ENCODE results near the gene ZDHHC1.
A peak's percentile ranks its signal among the peaks of the same experiment; 100 is the strongest.

The ZDHHC1 gene

DNA sequence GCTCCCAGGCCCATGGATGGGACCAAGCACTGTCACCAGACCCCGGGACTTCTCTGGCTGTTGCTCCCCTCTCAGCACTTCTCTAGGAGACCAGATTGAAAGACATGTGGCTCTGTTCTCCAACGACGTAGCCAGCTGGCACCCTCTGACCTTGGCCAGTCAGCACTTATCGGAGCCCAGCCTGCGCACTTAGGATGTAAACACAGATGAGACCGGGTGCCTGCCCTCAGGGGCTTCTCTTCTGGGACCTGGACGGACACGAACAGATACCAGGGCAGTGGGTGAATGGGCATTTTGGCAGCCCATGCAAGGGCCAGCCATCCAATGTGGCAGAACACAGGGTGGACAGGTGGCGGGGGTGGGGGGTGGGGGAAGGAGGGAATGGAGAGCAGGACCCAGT, 6.6 kb downstream of the ZDHHC1 start:
- DNase-seq (ENCODE audit: low spot score): no peak

DNA sequence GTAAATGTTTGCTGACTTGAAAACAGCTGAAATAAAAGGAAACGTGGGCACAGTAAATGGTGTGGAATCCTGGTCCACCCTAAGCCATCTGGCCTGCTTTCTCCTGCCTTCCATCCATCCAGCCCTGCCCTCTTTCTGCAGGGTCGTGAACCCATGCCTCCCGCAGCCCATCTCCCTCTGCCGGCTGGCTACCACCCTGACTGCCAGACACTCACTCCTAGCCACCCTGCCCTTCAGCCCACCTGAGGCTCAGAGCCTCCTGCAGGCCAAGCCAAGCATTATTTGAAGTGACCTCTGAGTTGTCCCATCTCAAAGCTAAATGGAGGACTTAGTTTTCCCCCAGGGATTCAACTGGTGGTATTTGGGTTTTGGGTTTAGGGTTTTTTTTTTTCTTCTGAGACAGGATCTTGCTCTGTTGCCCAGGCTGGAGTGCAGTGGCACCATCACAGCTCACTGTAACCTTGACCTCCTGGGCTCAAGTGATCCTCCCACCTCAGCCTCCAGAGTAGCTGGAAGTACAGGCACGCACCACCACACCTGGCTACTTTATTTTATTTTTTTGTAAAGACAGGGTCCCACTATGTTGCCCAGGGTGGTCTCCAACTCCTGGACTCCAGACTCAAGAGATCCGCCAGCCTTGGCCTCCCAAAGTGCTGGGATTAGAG, 8.4 kb downstream of the ZDHHC1 start:
- no peak for DNase-seq (ENCODE audit: low spot score)

DNA sequence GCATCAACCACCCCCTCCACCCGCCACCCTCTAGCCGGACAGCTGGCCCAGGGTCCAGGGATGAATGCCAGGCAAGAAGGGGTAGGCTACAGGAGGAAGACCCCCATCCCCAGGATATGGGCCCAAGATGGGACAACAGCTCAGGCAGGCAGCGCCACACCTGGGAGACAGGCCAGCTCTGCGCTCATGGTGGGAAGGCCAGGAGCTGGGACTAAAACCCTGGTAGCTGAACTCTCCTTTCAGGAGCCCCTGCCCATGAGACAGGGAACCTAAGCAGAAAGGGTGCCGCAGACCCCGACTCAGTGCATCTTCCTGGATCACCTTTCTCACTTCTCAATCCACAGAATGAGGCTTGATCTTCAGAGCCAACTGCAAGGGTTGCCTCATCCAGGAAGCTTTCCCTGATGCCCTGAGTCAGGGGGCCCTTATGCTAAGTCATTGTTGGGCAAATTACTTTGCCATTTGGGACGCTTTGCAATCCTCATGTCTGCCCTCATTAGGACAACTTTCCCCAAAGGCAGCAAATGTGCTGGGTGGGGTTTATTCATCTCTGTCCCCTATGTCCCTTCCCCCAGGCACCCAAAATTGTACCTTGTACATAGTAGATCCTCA, 9.0 kb downstream of the ZDHHC1 start:
- no peak for DNase-seq (ENCODE audit: low spot score)

DNA sequence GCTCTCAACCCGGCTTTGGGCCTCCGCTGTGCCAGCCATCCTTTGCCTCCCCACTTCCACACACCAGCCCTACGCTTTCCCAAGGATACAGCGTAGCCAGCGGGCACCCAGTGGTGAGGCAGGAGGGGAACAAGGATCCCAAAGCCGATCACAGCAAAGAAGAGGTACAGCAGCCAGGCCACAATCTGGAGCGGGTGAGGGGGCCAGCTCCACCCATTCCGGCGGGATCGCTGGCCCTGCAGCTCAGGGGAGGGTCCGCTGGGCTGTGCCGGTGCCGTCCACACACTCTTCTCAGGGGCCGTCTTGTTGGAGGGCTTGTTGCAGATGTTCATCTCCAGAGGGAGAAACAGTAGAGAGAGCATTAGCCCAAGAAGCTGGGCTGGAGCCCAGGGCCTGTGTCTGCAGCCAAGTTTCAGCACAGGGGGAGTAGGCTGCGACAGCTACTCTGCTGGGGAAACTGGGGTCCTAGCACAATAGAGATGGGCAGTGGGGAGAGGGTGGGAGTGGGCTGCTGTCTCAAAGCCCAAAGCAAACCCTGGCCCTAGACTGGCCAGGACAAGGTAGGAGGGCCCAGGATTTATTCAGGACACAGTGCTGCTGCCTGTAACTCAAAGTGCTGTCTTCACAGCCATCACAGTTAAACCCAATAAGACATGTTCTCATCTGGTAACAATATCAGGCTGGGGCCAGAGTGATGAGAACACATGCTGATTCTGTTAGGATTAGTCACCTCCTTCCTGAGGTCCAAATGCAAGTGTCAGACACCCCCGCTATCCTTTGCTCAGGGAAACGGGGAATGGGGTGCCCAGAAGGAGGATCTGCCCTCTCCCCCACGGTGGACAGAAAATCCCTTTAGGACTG, 9.9 kb downstream of the ZDHHC1 start:
- DNase-seq (ENCODE audit: low spot score): no peak

DNA sequence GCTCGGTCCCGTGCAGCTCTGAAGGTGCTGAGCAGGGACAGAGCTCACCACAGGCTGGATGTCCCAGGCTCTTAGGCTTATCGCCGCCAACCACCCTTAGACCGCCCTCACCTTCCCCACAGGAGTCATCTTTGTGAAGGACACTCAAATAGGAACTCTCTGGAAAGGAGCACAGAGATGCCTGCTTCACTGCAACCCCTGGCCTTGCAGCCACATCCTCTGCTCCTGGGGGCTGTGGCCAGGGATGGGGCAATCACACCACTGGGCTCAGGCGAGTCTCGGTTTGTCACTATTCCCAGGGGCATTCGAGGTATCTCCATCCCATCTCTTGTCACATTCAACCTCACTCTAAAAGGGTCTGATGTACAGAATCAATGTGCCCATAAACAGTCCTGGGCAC, 10.9 kb downstream of the ZDHHC1 start:
- DNase-seq (ENCODE audit: low spot score): no peak

DNA sequence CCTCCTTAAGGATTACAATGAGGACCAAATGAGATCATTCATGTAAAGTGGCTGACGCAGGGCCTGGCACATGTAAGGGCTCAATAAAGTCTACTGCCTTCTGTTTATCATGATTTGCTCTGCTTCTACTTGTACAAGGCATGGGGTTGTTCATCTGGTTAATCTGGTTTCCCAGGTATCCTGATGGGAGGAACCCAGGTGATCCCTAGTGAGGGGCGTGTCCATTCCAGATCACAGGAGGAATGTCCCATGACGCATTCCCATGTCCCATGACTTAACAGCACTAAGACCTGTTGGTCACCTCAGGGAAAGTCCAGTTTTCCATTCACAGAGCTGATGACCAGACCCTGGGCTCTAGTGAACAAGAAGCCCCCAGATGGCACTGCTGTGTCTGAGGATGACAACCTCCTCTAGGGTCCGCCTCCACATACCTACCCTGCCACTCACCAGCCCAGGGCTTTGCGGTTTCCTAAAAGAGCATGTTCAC, 11.5 kb downstream of the ZDHHC1 start:
- peak; percentile 86 for DNase-seq (ENCODE audit: low spot score)

DNA sequence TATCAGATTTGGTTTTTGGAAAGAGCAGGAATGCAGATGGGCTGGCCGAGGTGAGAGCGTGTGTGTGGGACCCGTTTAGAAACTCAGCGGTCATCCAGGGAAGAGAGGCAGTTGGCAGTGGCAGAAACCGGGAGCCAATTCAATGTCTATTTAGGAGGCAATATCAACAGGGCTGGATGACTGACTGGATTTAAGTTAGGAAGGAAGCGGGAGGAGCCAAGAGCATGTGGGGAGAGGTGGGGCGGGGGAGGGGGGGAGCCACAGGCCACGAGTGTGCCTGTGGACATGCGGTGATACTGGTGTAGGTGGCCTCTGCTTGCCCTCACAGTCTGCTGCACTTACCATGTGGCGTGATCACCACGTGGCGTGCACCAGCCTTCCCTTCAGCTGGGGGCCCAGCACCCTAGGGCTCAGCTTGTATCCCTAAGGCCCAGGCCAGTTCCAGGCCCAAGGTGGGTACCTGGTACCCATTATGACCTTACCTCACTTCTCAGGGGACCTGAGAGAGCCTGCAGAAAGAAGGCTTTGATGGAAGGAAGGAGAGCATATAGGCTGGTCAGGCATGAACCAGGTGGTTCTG, 12.2 kb downstream of the ZDHHC1 start:
- no peak for DNase-seq (ENCODE audit: low spot score)

DNA sequence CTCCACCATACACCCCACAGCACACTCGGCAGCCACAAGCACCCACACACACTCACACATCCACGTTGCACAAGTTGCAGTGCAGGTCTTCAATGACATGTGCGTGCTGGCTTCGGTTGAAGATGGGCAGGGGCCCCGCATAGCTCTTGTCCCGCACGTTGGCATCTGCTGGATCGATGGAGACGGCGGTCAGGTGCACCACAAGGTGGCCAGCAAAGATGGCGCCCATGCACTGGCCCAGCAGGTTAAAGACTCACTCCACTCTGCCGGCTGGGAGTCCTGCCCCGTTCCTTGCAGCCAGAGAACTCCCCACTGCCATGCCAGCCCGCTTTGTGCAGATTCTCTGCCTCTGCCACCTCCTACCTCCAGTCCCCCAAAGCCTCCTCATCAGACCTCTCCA, 15.4 kb downstream of the ZDHHC1 start:
- no peak for DNase-seq (ENCODE audit: low spot score)

DNA sequence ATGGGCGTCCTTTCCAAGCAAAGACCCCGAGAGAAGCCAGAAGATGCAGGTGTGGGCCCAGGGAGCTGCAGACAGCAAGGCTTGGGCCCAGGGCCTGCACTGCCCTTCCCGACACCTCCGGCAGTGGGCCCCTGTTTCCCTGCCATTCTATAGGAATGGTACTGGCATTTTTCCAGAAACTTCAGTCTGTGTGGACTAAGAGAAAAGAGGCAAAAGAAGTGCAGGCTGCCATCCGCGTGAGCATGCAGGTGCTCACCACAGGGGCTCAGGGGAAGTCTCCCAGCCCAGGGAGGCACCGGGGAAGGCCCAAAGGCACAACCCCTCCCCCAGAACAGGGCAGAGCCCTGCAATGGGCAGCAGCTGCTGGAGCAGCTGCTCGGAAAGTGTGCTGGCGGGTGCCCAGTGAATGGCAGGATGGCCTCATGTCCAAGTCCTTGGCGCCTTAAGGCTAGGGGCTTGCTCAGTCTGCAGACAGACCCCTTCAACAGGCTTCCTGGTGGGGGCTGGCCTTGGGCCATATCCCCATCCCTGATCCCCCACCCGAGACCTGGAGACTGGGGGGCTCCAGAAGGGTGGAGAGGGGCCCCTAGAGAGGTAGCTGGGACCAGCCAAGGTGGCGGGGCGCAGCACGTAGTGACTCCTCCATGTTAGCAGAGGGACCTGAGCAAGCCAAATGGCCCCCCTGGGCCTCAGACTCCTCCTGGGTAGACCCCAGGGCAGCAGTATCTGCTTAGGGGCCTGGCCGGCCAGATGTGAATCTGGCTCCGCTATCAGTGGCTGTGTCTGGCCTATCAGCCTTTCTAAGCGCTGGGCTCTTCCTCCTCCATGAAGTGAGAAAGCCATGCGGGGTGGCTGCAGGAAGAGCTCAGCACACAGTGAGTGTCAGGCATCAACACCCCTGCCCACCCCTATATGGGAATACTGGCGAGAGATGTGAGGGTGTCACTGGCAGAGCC, 16.2 kb downstream of the ZDHHC1 start:
- DNase-seq (ENCODE audit: low spot score): no peak

DNA sequence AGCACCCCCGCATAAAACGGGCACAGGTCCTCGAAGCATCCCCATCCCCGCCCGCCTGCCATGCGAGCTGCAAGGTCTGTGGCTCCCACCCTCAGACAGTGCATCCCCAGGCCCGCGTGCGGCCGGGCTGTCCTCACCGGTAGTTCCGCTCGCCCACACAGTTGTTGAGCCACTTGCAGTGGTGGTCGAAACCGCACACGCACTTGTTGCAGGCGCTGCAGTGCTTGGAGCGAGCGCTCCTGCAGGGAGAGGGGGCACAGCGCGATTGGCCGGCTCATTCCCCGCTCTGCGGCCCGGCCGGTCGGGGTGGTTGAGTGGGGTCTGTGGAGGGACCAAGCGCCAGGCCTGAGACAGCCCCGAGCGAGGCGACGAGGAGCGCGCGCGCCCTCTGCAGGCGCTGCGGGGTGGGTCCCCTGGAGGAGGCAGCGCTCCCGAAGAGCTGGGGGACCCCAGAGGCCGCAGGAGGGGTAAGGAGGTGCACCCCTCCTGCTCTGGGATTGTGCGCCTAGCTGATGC, 17.0 kb downstream of the ZDHHC1 start:
- no peak for DNase-seq (ENCODE audit: low spot score)

DNA sequence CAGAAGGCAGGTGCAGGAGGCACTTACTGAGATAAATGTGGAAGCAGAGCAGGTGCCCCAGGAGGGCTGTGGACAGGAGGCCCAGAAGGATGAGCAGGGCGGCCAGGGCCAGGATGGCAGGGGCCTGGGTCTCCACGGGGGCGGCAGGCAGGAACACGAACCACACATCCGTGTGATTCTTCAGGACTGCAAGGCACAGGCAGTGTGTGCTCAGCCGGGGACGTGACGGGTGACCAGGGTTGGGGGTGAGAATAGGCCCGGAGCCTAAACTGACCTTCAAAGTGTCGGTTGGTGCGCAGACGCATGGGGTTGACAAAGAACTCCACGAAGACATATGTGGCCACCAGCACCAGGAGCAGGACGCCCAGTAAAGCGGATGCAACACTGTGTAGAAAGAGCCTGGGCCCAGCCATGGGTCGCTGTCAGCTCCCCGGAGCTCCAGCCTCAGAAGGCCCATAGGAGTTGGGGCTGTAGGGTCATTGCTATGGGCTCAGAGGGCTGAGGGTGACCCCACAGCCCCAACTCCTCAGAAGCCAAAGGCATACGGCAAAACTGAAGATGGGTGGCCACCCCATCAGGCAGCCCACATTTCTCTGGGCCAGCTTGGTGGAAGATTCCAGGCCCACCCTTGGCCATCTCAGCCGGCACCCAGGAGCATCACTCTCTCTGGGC, 17.6 kb downstream of the ZDHHC1 start:
- no peak for DNase-seq (ENCODE audit: low spot score)

DNA sequence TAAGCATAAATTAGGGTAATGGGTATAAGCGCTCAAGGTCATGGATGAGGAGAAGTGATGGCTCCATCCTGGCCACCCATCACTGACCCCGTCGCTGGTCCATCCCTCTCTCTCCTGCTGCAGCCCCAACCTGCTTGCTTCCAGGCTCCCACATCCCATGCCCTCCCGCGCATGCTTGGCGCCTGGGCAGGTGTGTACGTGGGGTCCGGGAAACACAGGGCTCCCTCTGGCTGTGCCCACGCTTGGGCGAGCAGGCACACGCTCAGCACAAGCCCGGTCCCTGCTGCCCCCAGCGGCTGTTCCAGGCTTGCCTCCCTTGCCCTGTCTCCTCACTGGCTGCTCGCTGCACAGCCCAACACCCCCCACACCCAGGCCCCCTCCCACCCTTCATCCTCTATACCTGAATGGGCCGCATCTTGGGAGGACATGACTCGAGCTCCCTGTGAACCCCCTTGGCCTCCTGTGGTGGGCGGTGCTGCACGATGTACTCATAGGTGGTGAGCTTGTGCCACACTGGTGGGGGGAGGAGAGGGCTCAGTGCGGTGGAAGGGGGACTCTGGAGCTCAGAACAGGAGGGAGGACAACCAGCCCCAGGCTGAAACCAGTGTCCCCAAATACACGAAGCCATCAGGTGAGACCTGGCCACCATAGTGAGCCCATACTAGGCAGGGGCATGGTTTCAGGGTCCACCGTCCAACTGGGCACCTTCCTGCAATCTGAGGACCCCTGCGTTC, 18.3 kb downstream of the ZDHHC1 start:
- DNase-seq (ENCODE audit: low spot score): no peak

DNA sequence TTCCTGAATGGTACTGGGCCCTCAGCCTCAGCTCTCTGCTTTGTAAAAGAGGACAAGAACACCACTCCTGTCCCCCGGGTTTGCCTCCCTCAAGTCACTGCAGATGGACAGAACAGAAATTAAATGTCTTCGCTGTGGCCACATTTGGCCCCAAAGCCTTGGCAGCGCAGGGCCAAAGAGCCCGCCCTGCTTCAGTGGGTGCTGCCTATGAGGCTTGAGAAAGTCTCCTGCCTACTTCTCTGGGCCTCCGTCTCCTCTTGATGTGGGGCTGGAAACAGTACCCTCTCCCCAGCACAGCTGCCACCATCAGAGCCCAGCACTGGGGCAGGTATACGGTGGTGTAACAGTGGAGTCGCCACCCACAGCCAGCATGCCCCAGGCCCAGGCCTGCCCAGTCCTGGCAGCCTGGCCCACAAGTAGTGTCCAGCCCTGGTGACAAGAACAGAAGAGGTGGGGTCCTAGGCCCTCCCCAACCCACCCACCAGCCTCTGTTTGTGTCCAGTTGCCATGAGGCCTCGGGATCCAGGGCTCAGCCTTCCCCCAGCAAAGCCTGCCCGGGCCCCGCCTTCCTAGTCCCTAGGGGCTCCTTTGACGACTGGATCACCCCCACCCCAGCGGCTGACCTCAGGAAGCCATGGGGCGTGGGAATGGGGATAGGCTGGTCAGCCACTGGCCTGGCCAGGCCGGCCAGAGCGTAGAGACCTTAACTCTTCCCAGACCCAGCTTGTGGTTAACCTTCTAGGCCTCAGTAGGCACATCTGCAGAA, 19.1 kb downstream of the ZDHHC1 start:
- DNase-seq (ENCODE audit: low spot score): no peak

DNA sequence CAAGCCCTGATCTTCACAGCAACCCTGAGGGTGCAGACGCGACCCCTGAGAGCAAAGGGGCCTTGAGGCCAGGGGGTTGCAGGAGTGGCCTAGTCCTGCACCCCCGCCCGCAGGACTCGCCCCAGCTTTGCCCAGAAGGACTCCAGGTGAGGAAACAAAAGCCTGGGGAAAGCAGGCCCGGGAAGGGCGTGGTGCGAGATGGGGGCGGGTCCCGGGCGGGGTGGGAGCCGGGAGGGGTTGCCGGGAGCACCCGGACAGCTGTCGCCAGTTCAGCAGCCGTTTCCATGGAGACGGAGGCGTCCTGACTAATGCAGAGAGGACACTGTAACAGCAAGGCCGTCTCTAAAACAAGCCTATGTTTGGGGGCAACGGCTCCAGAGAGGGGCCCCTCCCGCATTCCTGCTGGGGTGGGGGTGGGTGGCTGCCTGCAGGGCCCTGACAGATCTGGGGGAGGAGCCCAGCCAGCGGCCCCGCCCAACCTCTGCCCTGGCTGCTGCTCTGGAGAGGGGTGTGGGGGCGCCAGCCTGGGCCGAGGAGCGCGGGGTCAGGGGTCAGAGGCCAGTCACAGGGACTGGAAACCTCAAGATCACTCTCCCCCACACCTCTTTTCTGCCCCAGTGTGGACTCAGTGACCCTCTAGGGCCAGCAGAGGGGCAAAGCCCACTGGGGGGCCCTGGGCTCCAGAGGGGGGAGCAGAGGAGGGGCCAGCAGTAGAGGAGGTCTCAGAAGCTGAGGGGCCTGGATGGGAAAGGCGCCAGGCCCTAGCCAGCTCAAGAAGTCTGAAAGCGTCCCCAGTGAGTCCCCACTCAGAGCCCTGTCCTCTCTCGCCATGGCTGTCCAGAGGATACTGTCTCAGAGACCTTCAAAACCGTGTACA, 19.9 kb downstream of the ZDHHC1 start:
- peak; percentile 71 for DNase-seq (ENCODE audit: low spot score)

DNA sequence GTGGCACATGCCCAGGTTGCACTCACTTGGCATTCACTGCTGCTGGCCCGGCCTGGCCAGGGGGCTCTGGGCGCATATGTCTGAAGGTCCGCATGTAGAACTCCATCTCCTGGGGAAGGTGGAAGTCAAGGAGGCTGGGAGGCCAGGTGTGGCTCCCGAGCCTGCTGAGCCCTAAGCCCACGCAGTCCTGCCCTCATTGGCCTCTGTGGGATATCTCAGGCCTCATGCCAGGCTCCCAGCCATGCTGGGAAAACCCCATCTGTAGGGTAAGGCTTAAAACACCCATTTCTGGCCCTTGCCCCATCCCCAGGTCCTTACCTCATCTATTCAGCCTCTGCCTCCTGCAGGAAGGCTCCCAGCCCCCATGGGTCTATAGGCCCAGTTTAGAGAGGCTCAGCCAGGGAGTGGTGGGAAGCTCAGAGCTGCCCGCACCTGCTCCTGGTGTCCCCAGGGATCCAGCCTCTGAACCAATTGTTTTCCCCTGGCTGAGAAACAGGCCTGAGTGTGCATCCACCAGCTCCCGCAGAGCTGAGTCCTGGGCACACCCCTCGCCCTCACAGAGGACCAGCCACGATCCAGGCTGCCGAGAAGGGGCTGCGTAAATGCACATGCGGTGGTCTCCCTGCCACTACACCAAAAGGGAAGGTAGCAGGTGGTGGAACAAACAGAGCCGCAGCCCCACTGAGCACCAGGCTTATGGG, 20.7 kb downstream of the ZDHHC1 start:
- DNase-seq (ENCODE audit: low spot score): no peak

DNA sequence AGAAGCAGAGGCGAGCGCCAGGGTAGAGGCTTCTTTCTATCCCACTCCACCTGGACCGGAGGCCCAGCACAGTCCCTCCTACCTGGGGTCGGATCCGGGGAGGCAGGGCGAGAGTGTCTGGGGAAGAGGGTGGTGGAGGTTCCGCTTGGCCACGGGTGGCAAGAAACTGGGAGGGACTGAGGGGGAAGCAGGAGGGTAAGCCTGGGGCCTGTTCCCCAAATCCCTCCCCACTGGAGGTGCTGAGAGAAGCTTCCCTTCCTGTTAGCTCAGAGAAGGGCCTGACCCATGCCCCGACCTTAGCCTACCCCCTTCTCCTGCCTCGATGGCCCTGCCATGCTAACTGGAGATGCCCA, 21.2 kb downstream of the ZDHHC1 start:
- no peak for DNase-seq (ENCODE audit: low spot score)

Data from LoVo (cell line).